HepG2 (cell line): ENCODE data around the gene ANKS1B. TPM values are rescaled to one million over a fixed set of nuclear protein-coding genes. Genes with fewer than 3 reads are reported as not detected.

Experiments used
- ATAC-seq: fragments of 200-7000 bp; cut with Tn5 transposase; 3 replicates; pipeline ENCODE4 v1.9.1; 2020; ENCODE audit warnings: mild to moderate bottlenecking, moderate library complexity
- BruUV-seq: library from RNA; stranded (reverse); fragments of 400-500 nt; replicated peaks from 2 replicates; lab custom pipeline; 2021; lab: Mats Ljungman, UMichigan
- CTCF ChIA-PET: fragments of 300-600 bp; formaldehyde crosslinking; extraction: SDS; loops from one replicate; lab custom pipeline; 2021; ENCODE audit warnings: low total read pairs, inconsistent platforms, low intra/inter-chr PET ratio; lab: Yijun Ruan, JAX
- POLR2A ChIA-PET: fragments of 350-600 bp; sonication (Branson Sonifier 250); formaldehyde crosslinking; loops from one replicate; lab custom pipeline; 2020; ENCODE audit warnings: antibody characterized with exemption, inconsistent platforms; lab: Yijun Ruan, JAX
- DNase-seq: peaks from one replicate; pipeline ENCODE4 v3.0.0-alpha.2; 2015; ENCODE audit warnings: low spot score
- FAIRE-seq: peaks from 3 replicates; lab custom pipeline; 2011; peaks lifted over from hg19 to GRCh38; lab: Jason Lieb, UNC
- H2AFZ ChIP-seq: one replicate; pipeline ENCODE4 v1.6.1; 2011; ENCODE audit warnings: low read length, inconsistent platforms
- H3K27ac ChIP-seq: fragments of 300-600 bp; 3 replicates; pipeline ENCODE4 v1.8.0; 2011; ENCODE audit warnings: mixed run types, mild to moderate bottlenecking, mixed read lengths, low read length, inconsistent platforms; ENCODE audit not compliant: insufficient read depth; ENCODE audit errors: extremely low read length
- H3K27me3 ChIP-seq, 2 experiments: fragments of 200-600 bp in 1 of 2; 2 replicates in 1 of 2; 3 replicates in 1 of 2; pipeline versions ENCODE4 v1.6.0 to v1.8.0; 2011; ENCODE audit warnings: low read length in 2 of 2, mild to moderate bottlenecking in 2 of 2, moderate library complexity in 2 of 2, inconsistent platforms in 1 of 2; ENCODE audit not compliant: insufficient read depth in 2 of 2, control insufficient read depth in 1 of 2
- H3K36me3 ChIP-seq, 2 experiments: fragments of 200-600 bp in 1 of 2; replicated peaks in 1 of 2; 2 replicates in 1 of 2; 3 replicates in 1 of 2; pipeline versions ENCODE4 v1.5.1 to v1.8.0; 2011; ENCODE audit warnings: low read length in 2 of 2, inconsistent platforms in 1 of 2; ENCODE audit not compliant: insufficient read depth in 2 of 2, control insufficient read depth in 1 of 2
- H3K4me1 ChIP-seq: 2 replicates; pipeline ENCODE4 v1.5.1; 2012; ENCODE audit warnings: low read length, inconsistent platforms; ENCODE audit not compliant: insufficient read depth
- H3K4me2 ChIP-seq: 2 replicates; pipeline ENCODE4 v1.6.0; 2011; ENCODE audit warnings: low read depth, low read length, inconsistent platforms
- H3K4me3 ChIP-seq, 3 experiments: fragments of 200-600 bp in 1 of 3; sonication (generic), shearing (Covaris generic) in 1 of 3; replicated peaks in 1 of 3; 2 replicates each; pipeline ENCODE4 v1.5.1; 2011 to 2016; ENCODE audit warnings: low read length in 3 of 3, inconsistent platforms in 2 of 3, low read depth in 2 of 3, mild to moderate bottlenecking in 2 of 3, control low read depth in 1 of 3, mixed read lengths in 1 of 3; ENCODE audit not compliant: insufficient read depth in 1 of 3
- H3K79me2 ChIP-seq: one replicate; pipeline ENCODE4 v1.6.1; 2011; ENCODE audit warnings: low read length, inconsistent platforms; ENCODE audit not compliant: insufficient read depth
- H3K9ac ChIP-seq: 2 replicates; pipeline ENCODE4 v1.6.0; 2011; ENCODE audit warnings: mild to moderate bottlenecking, low read depth, low read length, inconsistent platforms; ENCODE audit not compliant: insufficient read depth
- H3K9me3 ChIP-seq: 2 replicates; pipeline ENCODE4 v1.5.1; 2012; ENCODE audit warnings: mild to moderate bottlenecking, low read length
- H4K20me1 ChIP-seq: 2 replicates; pipeline ENCODE4 v1.6.0; 2011; ENCODE audit warnings: inconsistent platforms, mild to moderate bottlenecking, low read length, moderate library complexity; ENCODE audit not compliant: insufficient read depth
- MAFF ChIP-seq: IDR thresholded peaks from 2 replicates; pipeline ENCODE4 v1.6.1; 2011; ENCODE audit warnings: low read depth, low read length, improper control_type of control experiment
- MAFK ChIP-seq, 2 experiments: IDR thresholded peaks in 1 of 2; conservative IDR thresholded peaks in 1 of 2; 2 replicates each; pipeline ENCODE4 v1.6.1; 2011; ENCODE audit warnings: improper control_type of control experiment in 2 of 2, low read length in 2 of 2
- ZHX2 ChIP-seq, 2 experiments: sonication (generic) in 1 of 2; formaldehyde crosslinking in 1 of 2; IDR thresholded peaks; 2 replicates each; pipeline versions ENCODE4 v1.6.1 to v1.9.0; 2014 to 2022; ENCODE audit warnings: antibody characterized with exemption in 1 of 2, borderline replicate concordance in 1 of 2, inconsistent platforms in 1 of 2, low read depth in 1 of 2, missing genetic modification reagents in 1 of 2
- WGBS: methylation state at CpG from one replicate; pipeline ENCODE4 v1.1.6; 2017; ENCODE audit warnings: low lambda C conversion rate; 5-methylcytosine and 5-hydroxymethylcytosine counted together
- in situ Hi-C: cut with HindIII; loops from 2 replicates; pipeline ENCODE4 v1.10.0; 2017; ENCODE audit warnings: low pct_unique_long_range_greater_than_20kb; ENCODE audit not compliant: extremely low pct_ligation_motif_present
- intact Hi-C: fragments of 100-400 bp; cut with micrococcal nuclease; formaldehyde crosslinking; loops from one replicate; pipeline ENCODE4 v1.10.0; 2022; ENCODE audit not compliant: unreplicated experiment
- polyA plus RNA-seq, 8 experiments: library from polyadenylated mRNA; depleted of rRNA in 3 of 8; stranded (reverse) in 7 of 8; unstranded in 1 of 8; fragments of >200 nt; fragmentation: Illumina TruSeq in 4 of 8; extraction: Trizol in 4 of 8; gene quantifications; 2 replicates each; pipeline versions ENCODE4 v1.2.1 to v1.2.3, GENCODE V29; 2011 to 2016; ENCODE audit warnings: low read depth in 4 of 8, missing spikeins in 1 of 8, mixed read lengths in 1 of 8; ENCODE audit not compliant: insufficient read depth in 1 of 8
- total RNA-seq, 5 experiments: library from RNA; depleted of rRNA; stranded (reverse); fragments of >200 nt; fragmentation: Illumina TruSeq; extraction: Trizol; gene quantifications; 2 replicates each; pipeline ENCODE4 v1.2.3, GENCODE V29; 2016; ENCODE audit warnings: low read depth in 1 of 5

ANKS1B gene
- total and polyA plus RNA-seq, 2 of the 13 experiments (the other 11 are each of a cell fraction or from before 2014, with no cell fraction given): 0.15 TPM; not detected in 1

- no peak overlapping the region for H3K4me3 ChIP-seq
- DNase-seq: no peak
- no peak overlapping the region for H3K27ac ChIP-seq
- no peaks in the 10 kb centered on the region for H3K36me3 ChIP-seq
- ChIA-PET POLR2A (no interaction called here), CTCF (no interaction called here)
- H3K4me2 ChIP-seq: no peak overlapping the region
- H4K20me1 ChIP-seq: no peaks in the 10 kb centered on the region
- 4% methylated on average over 1 of the region's 1 CpG for WGBS
- no peak overlapping the region for H2AFZ ChIP-seq
- intact Hi-C loops: no loop called here
- no peaks in the 10 kb centered on the region for H3K27me3 ChIP-seq
- no peaks in the 10 kb centered on the region for H3K79me2 ChIP-seq
- no peaks in the 10 kb centered on the region for H3K4me1 ChIP-seq
- no peak overlapping the region for H3K9ac ChIP-seq
- FAIRE-seq: no peak
- H3K9me3 ChIP-seq: no peaks in the 10 kb centered on the region
- no peak for ATAC-seq
- TF ChIP-seq ZHX2 (IDR thresholded peaks at IDR 0.05; ENCODE audit: low read depth) (no peak), ZHX2 (CRISPR knock-in tag; IDR thresholded peaks at IDR 0.05; ENCODE audit: borderline replicate concordance) (no peak), MAFK (conservative IDR thresholded peaks at IDR 0.05 in 1 of 2, IDR thresholded peaks at IDR 0.05 in 1 of 2; ENCODE audit: low read length in 2 of 2) (peak; percentile 86 to 90), MAFF (peak; percentile 89)
- in situ Hi-C loops: no loop called here
- BruUV-seq: no TSS peak
These were observed 750.0 kb downstream of the ANKS1B start for GRCh38 chr12:99234702-99235101.
